22Rv1 (cell line): ENCODE results near the gene TMEM72.

Experiments
- CTCF ChIP-seq: fragments of 450-650 bp; IDR thresholded peaks from 2 replicates; pipeline ENCODE4 v1.5.1; 2017; ENCODE audit warnings: mild to moderate bottlenecking
- ZFX ChIP-seq: fragments of 450-650 bp; IDR thresholded peaks from 2 replicates; pipeline ENCODE4 v1.6.1; 2017; ENCODE audit warnings: antibody characterized with exemption, borderline replicate concordance

GRCh38 chr10:44890696-44891563 lies 20.2 kb upstream of the TMEM72 start:
- TF ChIP-seq CTCF = no peak
- TF ChIP-seq ZFX = no peak
